ENCODE measurements around the gene TMIGD1. TPM values are rescaled to one million over a fixed set of nuclear protein-coding genes. Genes with fewer than 3 reads are reported as not detected.

Gene TMIGD1
- total and polyA plus RNA-seq, 2 of the 13 experiments (the other 11 are each of a cell fraction or from before 2014, with no cell fraction given): not detected

DNA sequence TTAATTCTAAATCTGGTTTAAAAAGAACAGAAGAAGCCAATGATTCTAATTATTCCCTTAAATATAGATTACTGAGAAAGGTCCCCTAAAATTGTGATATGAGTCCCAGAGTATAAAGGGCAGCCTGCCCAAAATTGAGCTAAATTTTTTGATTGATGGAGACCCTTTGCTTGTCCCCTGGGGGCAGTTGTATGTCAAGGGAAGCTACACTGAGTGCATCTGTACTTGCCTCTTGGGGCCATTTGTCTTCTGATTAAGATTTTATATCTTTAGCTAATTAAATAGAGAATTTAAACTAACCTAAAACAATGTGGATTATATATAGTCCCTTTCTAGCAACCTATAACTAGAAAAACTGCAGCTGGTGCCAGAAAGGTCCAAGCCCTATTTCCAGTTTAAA is 54.7 kb downstream of the TMIGD1 start:
- no peak overlapping the region for H3K9ac ChIP-seq (ENCODE audit: insufficient read depth, low read depth, low read length)
- H3K9me3 ChIP-seq (ENCODE audit: low read length): no peaks in the 10 kb centered on the region
- BruUV-seq (replicated peaks): no TSS peak
- H4K20me1 ChIP-seq (ENCODE audit: insufficient read depth, low read length): no peaks in the 10 kb centered on the region
- POLR2A ChIA-PET: no interaction called here
- in situ Hi-C loops (cut with HindIII; ENCODE audit: extremely low pct_ligation_motif_present, low pct_unique_long_range_greater_than_20kb): loop anchor here (5.0 kb wide), 1 partner anchor 152 kb away; no protein-coding TSS in a partner anchor
- ATAC-seq (no peak), FAIRE-seq (no peak), DNase-seq (ENCODE audit: low spot score) (no peak)
- H3K4me1 ChIP-seq (ENCODE audit: insufficient read depth, low read length): no peaks in the 10 kb centered on the region
- intact Hi-C loops (cut with micrococcal nuclease; ENCODE audit: unreplicated experiment): loop anchor here (5.0 kb wide), 1 partner anchor 58 kb away; no protein-coding TSS in a partner anchor
- H3K27me3 ChIP-seq (ENCODE audit: control insufficient read depth in 1 of 2, insufficient read depth in 2 of 2, low read length in 2 of 2): no peaks in the 10 kb centered on the region
- H3K27ac ChIP-seq (ENCODE audit: extremely low read length, insufficient read depth, low read length): no peak overlapping the region
- H3K36me3 ChIP-seq (replicated peaks in 1 of 2; ENCODE audit: control insufficient read depth in 1 of 2, insufficient read depth in 2 of 2, low read length in 2 of 2): peaks cover 1 to 43% of the 10 kb centered on the region in 2 experiments; a peak in 3 of 5 replicates
- TF ChIP-seq ZFYVE20 (CRISPR knock-in tag; IDR thresholded peaks at IDR 0.05; ENCODE audit: borderline replicate concordance, low read depth): no peak
- no peak for TF ChIP-seq TCF7 (IDR thresholded peaks at IDR 0.05; ENCODE audit: low read depth)
- no peak for TF ChIP-seq MTA1 (CRISPR knock-in tag; IDR thresholded peaks at IDR 0.05; ENCODE audit: borderline replicate concordance)
- TF ChIP-seq, protein P1, sequence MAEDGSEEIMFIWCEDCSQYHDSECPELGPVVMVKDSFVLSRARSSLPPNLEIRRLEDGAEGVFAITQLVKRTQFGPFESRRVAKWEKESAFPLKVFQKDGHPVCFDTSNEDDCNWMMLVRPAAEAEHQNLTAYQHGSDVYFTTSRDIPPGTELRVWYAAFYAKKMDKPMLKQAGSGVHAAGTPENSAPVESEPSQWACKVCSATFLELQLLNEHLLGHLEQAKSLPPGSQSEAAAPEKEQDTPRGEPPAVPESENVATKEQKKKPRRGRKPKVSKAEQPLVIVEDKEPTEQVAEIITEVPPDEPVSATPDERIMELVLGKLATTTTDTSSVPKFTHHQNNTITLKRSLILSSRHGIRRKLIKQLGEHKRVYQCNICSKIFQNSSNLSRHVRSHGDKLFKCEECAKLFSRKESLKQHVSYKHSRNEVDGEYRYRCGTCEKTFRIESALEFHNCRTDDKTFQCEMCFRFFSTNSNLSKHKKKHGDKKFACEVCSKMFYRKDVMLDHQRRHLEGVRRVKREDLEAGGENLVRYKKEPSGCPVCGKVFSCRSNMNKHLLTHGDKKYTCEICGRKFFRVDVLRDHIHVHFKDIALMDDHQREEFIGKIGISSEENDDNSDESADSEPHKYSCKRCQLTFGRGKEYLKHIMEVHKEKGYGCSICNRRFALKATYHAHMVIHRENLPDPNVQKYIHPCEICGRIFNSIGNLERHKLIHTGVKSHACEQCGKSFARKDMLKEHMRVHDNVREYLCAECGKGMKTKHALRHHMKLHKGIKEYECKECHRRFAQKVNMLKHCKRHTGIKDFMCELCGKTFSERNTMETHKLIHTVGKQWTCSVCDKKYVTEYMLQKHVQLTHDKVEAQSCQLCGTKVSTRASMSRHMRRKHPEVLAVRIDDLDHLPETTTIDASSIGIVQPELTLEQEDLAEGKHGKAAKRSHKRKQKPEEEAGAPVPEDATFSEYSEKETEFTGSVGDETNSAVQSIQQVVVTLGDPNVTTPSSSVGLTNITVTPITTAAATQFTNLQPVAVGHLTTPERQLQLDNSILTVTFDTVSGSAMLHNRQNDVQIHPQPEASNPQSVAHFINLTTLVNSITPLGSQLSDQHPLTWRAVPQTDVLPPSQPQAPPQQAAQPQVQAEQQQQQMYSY (CRISPR knock-in tag; IDR thresholded peaks at IDR 0.05): no peak
- no peak for TF ChIP-seq ZNF891 (CRISPR knock-in tag; IDR thresholded peaks at IDR 0.05)
- TF ChIP-seq ZNF446 (CRISPR knock-in tag; IDR thresholded peaks at IDR 0.05): no peak
- no peak for TF ChIP-seq ZBTB1 (CRISPR knock-in tag; IDR thresholded peaks at IDR 0.05; ENCODE audit: borderline replicate concordance)
- TF ChIP-seq ZNF138 (CRISPR knock-in tag; IDR thresholded peaks at IDR 0.05; ENCODE audit: low read depth): no peak
- TF ChIP-seq ZNF205 (CRISPR knock-in tag; IDR thresholded peaks at IDR 0.05): no peak
- no peak for TF ChIP-seq RCOR2 (CRISPR knock-in tag; IDR thresholded peaks at IDR 0.05)
- TF ChIP-seq ZSCAN9 (CRISPR knock-in tag; IDR thresholded peaks at IDR 0.05; ENCODE audit: borderline replicate concordance): no peak
- no peak for TF ChIP-seq IKZF4 (CRISPR knock-in tag; IDR thresholded peaks at IDR 0.05; ENCODE audit: borderline replicate concordance, low read depth, not compliant biosample characterization)
- TF ChIP-seq NR3C1 (CRISPR knock-in tag; IDR thresholded peaks at IDR 0.05): no peak
- TF ChIP-seq STAT5B (CRISPR knock-in tag; IDR thresholded peaks at IDR 0.05): no peak
- TF ChIP-seq ZNF33B (CRISPR knock-in tag; IDR thresholded peaks at IDR 0.05): no peak
- no peak for TF ChIP-seq RORA (CRISPR knock-in tag; IDR thresholded peaks at IDR 0.05)
- H3K79me2 ChIP-seq (ENCODE audit: insufficient read depth, low read length): no peaks in the 10 kb centered on the region
- H3K4me2 ChIP-seq (ENCODE audit: low read depth, low read length): no peak overlapping the region
- no peak overlapping the region for H3K4me3 ChIP-seq (replicated peaks in 1 of 3; ENCODE audit: insufficient read depth in 1 of 3, low read depth in 2 of 3, low read length in 3 of 3)
- no peak overlapping the region for H2AFZ ChIP-seq (ENCODE audit: low read length)
- CTCF ChIA-PET (ENCODE audit: low intra/inter-chr PET ratio, low total read pairs): no interaction called here
